Heart left ventricle (tissue), 13 donors: ENCODE measurements around the gene HHIPL1.

Experiments
- CTCF ChIP-seq, 12 donors: fragments of 200-600 bp; sonication (generic) in 4 of 12; IDR thresholded peaks; one replicate each; pipeline versions ENCODE4 v1.5.0 to v1.8.0; 2018 to 2022; ENCODE audit warnings: antibody characterized with exemption in 12 of 12, mild to moderate bottlenecking in 5 of 12
- POLR2A ChIP-seq, 2 donors: fragments of 450-650 bp; IDR thresholded peaks; one replicate each; pipeline ENCODE4 v1.6.1; 2017; ENCODE audit warnings: antibody characterized with exemption in 2 of 2, mild to moderate bottlenecking in 2 of 2, moderate library complexity in 2 of 2
- donor health status: ischemic (EF 13 %, LVEDD 7.1; RV severe dilation, severe dysfunction).
- donor health status: DM: no; HTN: yes; CAD: no.
- donor health status: DM: no; HTN: no; CAD: no.
- donor health status: ischemic (EF 25% LVEDD 6.9; RV normal size, moderate dysfunction).
- donor health status: ischemic (EF 25% LVEDD 5.7; RV mildly dilated, moderate dysfunction).
- donor health status: ischemic (EF 35%, LVEDD 5.7; RV mildly dilated, moderate dysfunction).
- donor health status: nonischemic (EF 11% LVEDD 7.7; RV severe dilation, severe dysfunction).
- donor health status: DM: yes; HTN: yes; CAD: no.
- donor health status: PGD.
- donor health status: ischemic (EF 29% LVEDD 5.4; RV normal size, mild dysfunction).
- donor health status: nonischemic (EF 23%, LVEDD 6.1; RV moderate dilation, normal function).

GRCh38 chr14:99678198-99678597 lies 33.3 kb downstream of the HHIPL1 start:
- TF ChIP-seq POLR2A (IDR thresholded peaks at IDR 0.05) (no peak), CTCF (IDR thresholded peaks at IDR 0.05) (no peak)
